Uterus (tissue), 4 donors: ENCODE results near the gene KNG1. TPM values are rescaled to one million over a fixed set of nuclear protein-coding genes. Genes with fewer than 3 reads are reported as not detected.

Experiments used
- DNase-seq, 2 donors: peaks; one replicate each; pipeline ENCODE4 v3.0.0-alpha.2; 2019 to 2020
- H3K27ac ChIP-seq, 2 donors: fragments of 200-600 bp; sonication (generic); 1 replicate in 1 of 2; 2 replicates in 1 of 2; pipeline ENCODE4 v1.5.1; 2016 to 2018
- H3K27me3 ChIP-seq, 2 donors: fragments of 200-600 bp; sonication (generic); one replicate each; pipeline ENCODE4 v1.5.1; 2018 to 2019; ENCODE audit warnings: control low read depth in 1 of 2
- H3K36me3 ChIP-seq, 2 donors: fragments of 200-600 bp; sonication (generic); one replicate each; pipeline ENCODE4 v1.5.1; 2019; ENCODE audit warnings: control low read depth in 1 of 2
- H3K4me1 ChIP-seq, 2 donors: fragments of 200-600 bp; sonication (generic); one replicate each; pipeline ENCODE4 v1.5.1; 2018 to 2019; ENCODE audit warnings: control low read depth in 1 of 2
- H3K4me3 ChIP-seq, 2 donors: fragments of 200-600 bp; sonication (generic); 1 replicate in 1 of 2; 2 replicates in 1 of 2; pipeline ENCODE4 v1.5.1; 2018 to 2019; ENCODE audit warnings: mild to moderate bottlenecking in 1 of 2
- H3K9me3 ChIP-seq, 2 donors: fragments of 200-600 bp; sonication (generic); one replicate each; pipeline ENCODE4 v1.5.1; 2019; ENCODE audit warnings: control low read depth in 1 of 2
- CTCF ChIP-seq, 4 experiments: fragments of 200-600 bp in 2 of 4; fragments of 450-650 bp in 2 of 4; sonication (generic) in 2 of 4; IDR thresholded peaks; one replicate each; pipeline ENCODE4 v1.5.1; 2016 to 2019; ENCODE audit warnings: antibody characterized with exemption in 4 of 4, mild to moderate bottlenecking in 2 of 4, moderate library complexity in 1 of 4
- POLR2A ChIP-seq, 2 donors: fragments of 450-650 bp; IDR thresholded peaks; one replicate each; pipeline ENCODE4 v1.6.1; 2016; ENCODE audit warnings: antibody characterized with exemption in 2 of 2, mild to moderate bottlenecking in 1 of 2, moderate library complexity in 1 of 2
- intact Hi-C: fragments of 100-400 bp; cut with DNase I; formaldehyde crosslinking; loops from one replicate; pipeline ENCODE4 v1.15.1; 2023; ENCODE audit warnings: low total_unique reads
- total RNA-seq, 4 donors: library from RNA; depleted of rRNA in 3 of 4; stranded (reverse); fragments of >200 nt in 3 of 4; gene quantifications; one replicate each; pipeline versions ENCODE4 v1.1.0 to v1.2.4, GENCODE V29; 2014 to 2023
- donor health status: DM: yes; HTN: yes; CAD: no.

The KNG1 gene
- total RNA-seq, 4 donors from 2014 or later, result not detected

GRCh38 chr3:186732169-186732766, 15.1 kb downstream of the KNG1 start:
- no peaks in the 10 kb centered on the region for H3K9me3 ChIP-seq
- no peaks in the 10 kb centered on the region for H3K27me3 ChIP-seq
- no peaks in the 10 kb centered on the region for H3K4me1 ChIP-seq
- no peak overlapping the region for H3K27ac ChIP-seq
- DNase-seq, result no peak
- intact Hi-C loops, result no loop called here
- TF ChIP-seq CTCF (IDR thresholded peaks at IDR 0.05) (no peak), POLR2A (IDR thresholded peaks at IDR 0.05) (no peak)
- no peaks in the 10 kb centered on the region for H3K36me3 ChIP-seq
- H3K4me3 ChIP-seq, result no peak overlapping the region

- Histone ChIP-seq H3K4me3 (no peak overlapping the region), H3K36me3 (no peaks in the 10 kb centered on the region), H3K9me3 (no peaks in the 10 kb centered on the region), H3K27me3 (no peaks in the 10 kb centered on the region), H3K4me1 (no peaks in the 10 kb centered on the region), H3K27ac (no peak overlapping the region)
- intact Hi-C loops, result no loop called here
- no peak for DNase-seq
- TF ChIP-seq POLR2A (IDR thresholded peaks at IDR 0.05) (no peak), CTCF (IDR thresholded peaks at IDR 0.05) (no peak)
Measured at GRCh38 chr3:186742618-186743380, 25.6 kb downstream of the KNG1 start.

- no peak overlapping the region for H3K27ac ChIP-seq
- no peaks in the 10 kb centered on the region for H3K4me1 ChIP-seq
- no peaks in the 10 kb centered on the region for H3K9me3 ChIP-seq
- H3K27me3 ChIP-seq, result no peaks in the 10 kb centered on the region
- intact Hi-C loops, result no loop called here
- H3K36me3 ChIP-seq, result no peaks in the 10 kb centered on the region
- TF ChIP-seq CTCF (IDR thresholded peaks at IDR 0.05) (no peak), POLR2A (IDR thresholded peaks at IDR 0.05) (no peak)
- H3K4me3 ChIP-seq, result no peak overlapping the region
- no peak for DNase-seq
Measured at GRCh38 chr3:186743666-186744065, 26.5 kb downstream of the KNG1 start.

- H3K9me3 ChIP-seq, result no peaks in the 10 kb centered on the region
- intact Hi-C loops, result no loop called here
- no peak overlapping the region for H3K4me3 ChIP-seq
- H3K27me3 ChIP-seq, result no peaks in the 10 kb centered on the region
- no peak for TF ChIP-seq POLR2A (IDR thresholded peaks at IDR 0.05)
- no peak for TF ChIP-seq CTCF (IDR thresholded peaks at IDR 0.05)
- H3K27ac ChIP-seq, result no peak overlapping the region
- no peaks in the 10 kb centered on the region for H3K36me3 ChIP-seq
- H3K4me1 ChIP-seq, result no peaks in the 10 kb centered on the region
- no peak for DNase-seq
Measured at GRCh38 chr3:186746008-186746407, 28.8 kb downstream of the KNG1 start.

GRCh38 chr3:186750316-186750715, 33.2 kb downstream of the KNG1 start:
- no peak for DNase-seq
- Histone ChIP-seq H3K36me3 (no peaks in the 10 kb centered on the region), H3K27ac (no peak overlapping the region), H3K4me1 (no peaks in the 10 kb centered on the region), H3K27me3 (no peaks in the 10 kb centered on the region), H3K4me3 (no peak overlapping the region), H3K9me3 (no peaks in the 10 kb centered on the region)
- intact Hi-C loops, result no loop called here
- TF ChIP-seq POLR2A (IDR thresholded peaks at IDR 0.05) (no peak), CTCF (IDR thresholded peaks at IDR 0.05) (no peak)
